Trophoblast cell (in vitro differentiated cells and primary cell): Measurements from ENCODE around the gene ZNF407.

Experiments used
- DNase-seq, 2 donors: peaks; one replicate each; pipeline ENCODE4 v3.0.0-alpha.2; 2016
- H2AFZ ChIP-seq: 2 replicates; pipeline ENCODE4 v1.6.1; 2013; ENCODE audit warnings: low read length, moderate library complexity, mild to moderate bottlenecking; ENCODE audit not compliant: insufficient read depth, poor library complexity
- H2AK5ac ChIP-seq: 2 replicates; pipeline ENCODE4 v1.6.1; 2013; ENCODE audit warnings: mild to moderate bottlenecking, low read length
- H2BK120ac ChIP-seq: 2 replicates; pipeline ENCODE4 v1.6.1; 2013; ENCODE audit warnings: low read length, mild to moderate bottlenecking, moderate library complexity; ENCODE audit not compliant: insufficient read depth, poor library complexity
- H2BK12ac ChIP-seq: 2 replicates; pipeline ENCODE4 v1.6.1; 2013; ENCODE audit warnings: mild to moderate bottlenecking, low read length, moderate library complexity
- H2BK5ac ChIP-seq: 2 replicates; pipeline ENCODE4 v1.6.1; 2013; ENCODE audit warnings: low read length, low read depth, moderate library complexity, mild to moderate bottlenecking; ENCODE audit not compliant: poor library complexity
- H3K14ac ChIP-seq: 2 replicates; pipeline ENCODE4 v1.6.1; 2013; ENCODE audit warnings: mild to moderate bottlenecking, low read length
- H3K18ac ChIP-seq: 2 replicates; pipeline ENCODE4 v1.6.1; 2013; ENCODE audit warnings: mild to moderate bottlenecking, low read length
- H3K23ac ChIP-seq: 2 replicates; pipeline ENCODE4 v1.6.1; 2013; ENCODE audit warnings: low read length
- H3K27ac ChIP-seq: 2 replicates; pipeline ENCODE4 v1.5.1; 2013; ENCODE audit warnings: low read depth, mild to moderate bottlenecking, inconsistent platforms, low read length, moderate library complexity
- H3K27me3 ChIP-seq: 2 replicates; pipeline ENCODE4 v1.6.1; 2013; ENCODE audit warnings: inconsistent platforms, mild to moderate bottlenecking, low read length, moderate library complexity; ENCODE audit not compliant: insufficient read depth
- H3K36me3 ChIP-seq, 2 experiments: 1 replicate in 1 of 2; 2 replicates in 1 of 2; pipeline ENCODE4 v1.6.1; 2013; ENCODE audit warnings: low read length in 2 of 2, mild to moderate bottlenecking in 2 of 2, moderate library complexity in 1 of 2; ENCODE audit not compliant: insufficient read depth in 2 of 2, control insufficient read depth in 1 of 2
- H3K4ac ChIP-seq: 2 replicates; pipeline ENCODE4 v1.6.1; 2013; ENCODE audit warnings: low read depth, mild to moderate bottlenecking, low read length, moderate library complexity
- H3K4me1 ChIP-seq, 2 experiments: 1 replicate in 1 of 2; 2 replicates in 1 of 2; pipeline ENCODE4 v1.6.1; 2013; ENCODE audit warnings: low read length in 2 of 2, mild to moderate bottlenecking in 2 of 2, moderate library complexity in 1 of 2; ENCODE audit not compliant: insufficient read depth in 2 of 2, control insufficient read depth in 1 of 2
- H3K4me2 ChIP-seq: 2 replicates; pipeline ENCODE4 v1.6.1; 2013; ENCODE audit warnings: inconsistent platforms, mild to moderate bottlenecking, low read length, moderate library complexity
- H3K4me3 ChIP-seq: 2 replicates; pipeline ENCODE4 v1.5.1; 2013; ENCODE audit warnings: mild to moderate bottlenecking, low read depth, low read length, inconsistent platforms
- H3K79me1 ChIP-seq: one replicate; pipeline ENCODE4 v1.6.1; 2013; ENCODE audit warnings: low read length
- H3K79me2 ChIP-seq: 2 replicates; pipeline ENCODE4 v1.6.1; 2013; ENCODE audit warnings: low read length, mild to moderate bottlenecking; ENCODE audit not compliant: control insufficient read depth, insufficient read depth, poor library complexity
- H3K9ac ChIP-seq: 2 replicates; pipeline ENCODE4 v1.6.1; 2013; ENCODE audit warnings: mild to moderate bottlenecking, low read length
- H3K9me3 ChIP-seq: 2 replicates; pipeline ENCODE4 v1.6.1; 2013; ENCODE audit warnings: low read depth, mild to moderate bottlenecking, control low read depth, inconsistent platforms, low read length; ENCODE audit not compliant: insufficient read depth
- H4K12ac ChIP-seq: 2 replicates; pipeline ENCODE4 v1.6.1; 2013; ENCODE audit warnings: low read depth, mild to moderate bottlenecking, low read length, moderate library complexity
- H4K8ac ChIP-seq: 2 replicates; pipeline ENCODE4 v1.6.1; 2013; ENCODE audit warnings: low read depth, mild to moderate bottlenecking, low read length, moderate library complexity
- H4K91ac ChIP-seq: one replicate; pipeline ENCODE4 v1.6.1; 2013; ENCODE audit warnings: low read depth, mild to moderate bottlenecking, low read length, moderate library complexity
- WGBS: extraction: QIAGEN DNeasy Blood & Tissue Kit; methylation state at CpG from one replicate; pipeline ENCODE4 v1.1.7; 2013; ENCODE audit warnings: missing lambda C conversion rate; ENCODE audit not compliant: insufficient read length, insufficient coverage; ENCODE audit errors: extremely low coverage; 5-methylcytosine and 5-hydroxymethylcytosine counted together

The ZNF407 gene

DNA sequence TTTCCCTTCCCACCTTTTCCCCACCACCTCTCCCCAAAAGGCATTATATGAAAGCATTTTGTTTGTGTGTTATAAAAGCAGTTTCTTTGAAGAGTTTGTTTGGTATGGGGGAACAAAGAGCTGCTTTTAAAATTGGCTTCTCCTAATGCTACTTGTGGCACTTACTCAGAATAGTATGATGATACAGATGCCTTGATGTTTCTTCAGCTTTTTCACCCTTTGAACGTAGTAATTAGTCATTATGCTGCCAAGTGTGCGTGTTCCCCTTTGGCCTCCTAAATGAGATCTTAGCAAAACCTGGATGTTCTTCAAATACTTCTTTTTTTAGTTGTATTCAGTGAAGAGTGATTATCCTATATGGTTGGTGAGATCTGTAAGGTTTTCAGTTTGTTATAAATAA is 427.9 kb downstream of the ZNF407 start:
- no peaks in the 10 kb centered on the region for H3K27me3 ChIP-seq
- H2BK5ac ChIP-seq = no peak overlapping the region
- H3K4me1 ChIP-seq = no peaks in the 10 kb centered on the region
- H3K18ac ChIP-seq = no peak overlapping the region
- H3K4ac ChIP-seq = no peak overlapping the region
- H2BK120ac ChIP-seq = no peak overlapping the region
- H3K4me3 ChIP-seq = no peak overlapping the region
- H3K9ac ChIP-seq = no peak overlapping the region
- H3K14ac ChIP-seq = no peak overlapping the region
- H2BK12ac ChIP-seq = no peak overlapping the region
- H4K8ac ChIP-seq = no peak overlapping the region
- no peak overlapping the region for H3K4me2 ChIP-seq
- DNase-seq = no peak
- no peak overlapping the region for H4K12ac ChIP-seq
- H2AK5ac ChIP-seq = no peak overlapping the region
- H2AFZ ChIP-seq = no peak overlapping the region
- no CpG with 5 or more reads among the region's 2 CpGs for WGBS
- H3K79me2 ChIP-seq = no peaks in the 10 kb centered on the region
- no peak overlapping the region for H4K91ac ChIP-seq
- no peaks in the 10 kb centered on the region for H3K79me1 ChIP-seq
- H3K27ac ChIP-seq = no peak overlapping the region
- peaks cover 3% of the 10 kb centered on the region for H3K9me3 ChIP-seq
- no peaks in the 10 kb centered on the region for H3K36me3 ChIP-seq
- no peak overlapping the region for H3K23ac ChIP-seq

DNA sequence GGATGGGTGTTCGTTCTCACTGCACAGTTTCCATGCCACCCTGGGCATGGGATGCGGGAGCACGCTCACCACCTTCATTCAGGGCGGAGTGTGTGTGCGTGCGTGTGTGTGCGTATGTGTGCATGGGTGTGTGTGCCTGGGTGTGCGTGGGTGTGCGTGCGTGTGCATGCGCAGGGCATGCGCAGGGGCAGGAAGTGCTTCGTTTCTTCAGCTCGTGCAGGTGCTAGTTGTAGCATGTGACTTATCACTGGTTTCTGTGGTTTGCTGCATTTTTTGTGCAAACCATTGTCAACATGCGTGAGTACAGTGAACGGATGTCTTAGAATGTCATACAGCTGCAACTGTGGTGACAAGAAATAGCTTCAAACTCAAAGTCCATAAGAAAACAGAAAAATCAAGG is 431.8 kb downstream of the ZNF407 start:
- Histone ChIP-seq H2BK12ac (no peak overlapping the region), H3K4me3 (peak overlapping the region; percentile 8), H2AFZ (no peak overlapping the region), H2BK5ac (no peak overlapping the region), H3K36me3 (no peaks in the 10 kb centered on the region), H3K14ac (no peak overlapping the region), H3K79me2 (no peaks in the 10 kb centered on the region), H2AK5ac (no peak overlapping the region), H3K27me3 (no peaks in the 10 kb centered on the region), H3K4ac (no peak overlapping the region), H4K8ac (no peak overlapping the region), H4K12ac (no peak overlapping the region), H3K79me1 (no peaks in the 10 kb centered on the region), H3K9me3 (peaks cover 3% of the 10 kb centered on the region), H3K27ac (no peak overlapping the region), H4K91ac (no peak overlapping the region), H3K4me1 (no peaks in the 10 kb centered on the region), H3K9ac (no peak overlapping the region), H3K23ac (no peak overlapping the region), H2BK120ac (no peak overlapping the region), H3K18ac (no peak overlapping the region), H3K4me2 (no peak overlapping the region)
- no CpG with 5 or more reads among the region's 16 CpGs for WGBS
- no peak for DNase-seq

DNA sequence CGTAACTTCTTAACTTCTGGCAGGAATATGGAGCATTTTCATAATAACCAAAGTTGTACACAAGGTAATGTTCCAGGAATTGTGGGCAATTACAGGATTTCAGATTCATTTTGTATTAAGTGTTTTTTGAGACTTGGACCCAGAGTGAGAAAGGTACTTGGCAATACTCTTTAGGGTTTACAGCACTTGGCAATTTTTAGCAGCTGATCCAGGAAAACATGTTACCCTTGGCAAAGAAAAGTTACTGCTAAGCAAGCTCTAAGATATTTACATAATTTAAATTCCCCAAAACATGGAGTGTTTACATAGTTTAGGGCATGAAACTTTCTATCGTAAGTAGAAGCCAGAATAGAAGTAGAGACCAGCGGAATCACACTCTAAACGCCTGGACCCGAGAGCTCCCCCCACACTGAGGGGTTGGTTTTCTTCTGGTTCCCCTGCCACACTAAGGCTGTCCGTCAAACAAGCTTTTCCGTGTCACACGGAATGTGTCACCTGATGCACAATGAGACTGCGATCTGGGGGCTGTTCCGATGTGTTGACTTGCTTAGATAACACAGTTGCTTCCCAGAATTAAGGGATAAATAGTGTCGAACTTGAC is 434.1 kb downstream of the ZNF407 start:
- H3K9ac ChIP-seq = no peak overlapping the region
- no peaks in the 10 kb centered on the region for H3K27me3 ChIP-seq
- no peak overlapping the region for H4K91ac ChIP-seq
- no peak overlapping the region for H2BK12ac ChIP-seq
- H2BK5ac ChIP-seq = no peak overlapping the region
- no peaks in the 10 kb centered on the region for H3K4me1 ChIP-seq
- H3K9me3 ChIP-seq = peaks cover 3% of the 10 kb centered on the region
- no peak overlapping the region for H3K14ac ChIP-seq
- no peak overlapping the region for H3K4me2 ChIP-seq
- no peak overlapping the region for H3K23ac ChIP-seq
- H3K36me3 ChIP-seq = no peaks in the 10 kb centered on the region
- H3K18ac ChIP-seq = no peak overlapping the region
- no peak overlapping the region for H2AK5ac ChIP-seq
- H3K4ac ChIP-seq = no peak overlapping the region
- H3K27ac ChIP-seq = no peak overlapping the region
- no peak overlapping the region for H2BK120ac ChIP-seq
- no peak overlapping the region for H4K8ac ChIP-seq
- no peak overlapping the region for H2AFZ ChIP-seq
- DNase-seq = peak in 1 of 2 donors; percentile 5
- H3K4me3 ChIP-seq = no peak overlapping the region
- WGBS = no CpG with 5 or more reads among the region's 11 CpGs
- H3K79me1 ChIP-seq = no peaks in the 10 kb centered on the region
- no peak overlapping the region for H4K12ac ChIP-seq
- H3K79me2 ChIP-seq = no peaks in the 10 kb centered on the region

- Histone ChIP-seq H3K4me3 (no peak overlapping the region), H4K12ac (no peak overlapping the region), H3K4me2 (no peak overlapping the region), H3K27ac (no peak overlapping the region), H2BK5ac (no peak overlapping the region), H3K79me1 (no peaks in the 10 kb centered on the region), H3K36me3 (no peaks in the 10 kb centered on the region), H3K4me1 (no peaks in the 10 kb centered on the region), H3K14ac (no peak overlapping the region), H3K79me2 (no peaks in the 10 kb centered on the region), H3K9ac (no peak overlapping the region), H4K91ac (no peak overlapping the region), H3K27me3 (no peaks in the 10 kb centered on the region), H3K9me3 (peaks cover 3% of the 10 kb centered on the region), H2BK120ac (no peak overlapping the region), H3K4ac (no peak overlapping the region), H2AK5ac (no peak overlapping the region), H3K18ac (no peak overlapping the region), H4K8ac (no peak overlapping the region), H2AFZ (no peak overlapping the region), H2BK12ac (no peak overlapping the region), H3K23ac (no peak overlapping the region)
- DNase-seq = peak; percentile 64 to 93
- WGBS = no CpG with 5 or more reads among the region's 7 CpGs
These were observed 435.8 kb downstream of the ZNF407 start for GRCh38 chr18:75033516-75033915.
